PC-3 (cell line): Measurements from ENCODE around the gene PMFBP1.

ENCODE experiments used
- CTCF ChIP-seq: fragments of 300-600 bp; sonication (generic); conservative IDR thresholded peaks from 2 replicates; pipeline ENCODE4 v1.5.1; 2017; ENCODE audit warnings: antibody characterized with exemption, low read depth, mild to moderate bottlenecking, low read length
- EZH2 ChIP-seq: fragments of 300-600 bp; sonication (generic); IDR thresholded peaks from one replicate; pipeline ENCODE4 v1.6.1; 2017; ENCODE audit warnings: antibody characterized with exemption, mild to moderate bottlenecking, low read length; ENCODE audit not compliant: unreplicated experiment
- EZH2phosphoT487 ChIP-seq: fragments of 300-600 bp; sonication (generic); IDR thresholded peaks from 2 replicates; pipeline ENCODE4 v1.6.1; 2018; ENCODE audit warnings: mild to moderate bottlenecking, antibody characterized with exemption, low read length, borderline replicate concordance

GRCh38 chr16:72211110-72211509, 39.2 kb upstream of the PMFBP1 start:
- TF ChIP-seq CTCF: no peak
- no peak for TF ChIP-seq EZH2phosphoT487
- TF ChIP-seq EZH2: no peak
